HuH-7 (cell line): ENCODE measurements around the gene TCF12.
"Not testable (repeated sequence)": the region's sequence is repeated elsewhere in the genome, so short reads cannot be mapped to it uniquely, and the experiment has no call there.

ENCODE experiments used
- DNase-seq: peaks from one replicate; pipeline ENCODE4 v3.0.0; 2011; ENCODE audit warnings: low spot score

Gene TCF12

GRCh38 chr15:57092252-57092651 is 173.8 kb downstream of the TCF12 start:
- no peak for DNase-seq

- DNase-seq: no peak
These were observed 176.1 kb downstream of the TCF12 start for GRCh38 chr15:57094321-57095257.

- DNase-seq: no peak
These were observed 177.5 kb downstream of the TCF12 start for GRCh38 chr15:57095896-57096295.

- DNase-seq: no peak
These were observed 178.8 kb downstream of the TCF12 start for GRCh38 chr15:57097246-57097645.

- not testable (repeated sequence) for DNase-seq
These were observed 179.6 kb downstream of the TCF12 start for GRCh38 chr15:57097919-57098543.

- no peak for DNase-seq
These were observed 180.5 kb downstream of the TCF12 start for GRCh38 chr15:57098896-57099295.

GRCh38 chr15:57100136-57100539 is 181.7 kb downstream of the TCF12 start:
- no peak for DNase-seq

- no peak for DNase-seq
These were observed 184.4 kb downstream of the TCF12 start for GRCh38 chr15:57102858-57103257.

GRCh38 chr15:57108296-57108695 is 189.9 kb downstream of the TCF12 start:
- DNase-seq: no peak

GRCh38 chr15:57109005-57109404 is 190.6 kb downstream of the TCF12 start:
- no peak for DNase-seq

GRCh38 chr15:57111002-57111401 is 192.6 kb downstream of the TCF12 start:
- DNase-seq: no peak

- DNase-seq: no peak
These were observed 193.7 kb downstream of the TCF12 start for GRCh38 chr15:57112178-57112577.

GRCh38 chr15:57114070-57114469 is 195.6 kb downstream of the TCF12 start:
- no peak for DNase-seq

GRCh38 chr15:57118013-57118799 is 199.8 kb downstream of the TCF12 start:
- no peak for DNase-seq

- no peak for DNase-seq
These were observed 203.8 kb downstream of the TCF12 start for GRCh38 chr15:57122080-57122840.

- no peak for DNase-seq
These were observed 205.6 kb downstream of the TCF12 start for GRCh38 chr15:57124036-57124435.

- no peak for DNase-seq
These were observed 210.6 kb downstream of the TCF12 start for GRCh38 chr15:57129064-57129463.

- no peak for DNase-seq
These were observed 212.5 kb downstream of the TCF12 start for GRCh38 chr15:57130956-57131355.

- no peak for DNase-seq
These were observed 214.9 kb downstream of the TCF12 start for GRCh38 chr15:57133127-57133968.

- DNase-seq: no peak
These were observed 215.7 kb downstream of the TCF12 start for GRCh38 chr15:57134071-57134605.

GRCh38 chr15:57134851-57135250 is 216.4 kb downstream of the TCF12 start:
- no peak for DNase-seq
